Measurements from ENCODE around the gene KLF1.

Gene KLF1

GRCh38 chr19:12840091-12841079, 46.6 kb downstream of the KLF1 start:
- H3K9me3 ChIP-seq (ENCODE audit: control insufficient read depth, low read length): no peaks in the 10 kb centered on the region
- no peak overlapping the region for H3K4ac ChIP-seq (ENCODE audit: low read depth in 1 of 2, low read length in 2 of 2)
- H3K79me1 ChIP-seq (replicated peaks; ENCODE audit: low read length, poor library complexity, severe bottlenecking): no peaks in the 10 kb centered on the region
- no peak overlapping the region for H3K14ac ChIP-seq (ENCODE audit: low read length in 2 of 2)
- no peak overlapping the region for H2BK12ac ChIP-seq (ENCODE audit: low read length in 2 of 2)
- peak overlapping the region; percentile 14 for H3K4me2 ChIP-seq (ENCODE audit: low read length, poor library complexity, severe bottlenecking)
- H3K36me3 ChIP-seq (ENCODE audit: control insufficient read depth in 1 of 2, insufficient read depth in 2 of 2, low read depth in 1 of 2, low read length in 2 of 2): no peaks in the 10 kb centered on the region
- WGBS: 30% methylated on average over 40 of the region's 43 CpGs
- no peak overlapping the region for H2BK15ac ChIP-seq (ENCODE audit: low read depth, poor library complexity, severe bottlenecking)
- H3K27me3 ChIP-seq (ENCODE audit: control insufficient read depth in 1 of 2, insufficient read depth in 1 of 2, low read length in 2 of 2): peaks cover 82 to 86% of the 10 kb centered on the region in 2 experiments
- no peak overlapping the region for H4K91ac ChIP-seq (ENCODE audit: low read length)
- no peak overlapping the region for H3K18ac ChIP-seq (ENCODE audit: low read depth in 1 of 2, low read length in 2 of 2)
- no peak overlapping the region for H4K8ac ChIP-seq (ENCODE audit: low read length)
- H2AFZ ChIP-seq (ENCODE audit: low read depth, low read length): no peak overlapping the region
- no peak overlapping the region for H3K27ac ChIP-seq (ENCODE audit: low read length, poor library complexity, severe bottlenecking)
- peak; percentile 62 for DNase-seq
- no peak overlapping the region for H2AK5ac ChIP-seq (ENCODE audit: low read length, severe bottlenecking)
- H3K23ac ChIP-seq (ENCODE audit: low read length in 2 of 2): no peak overlapping the region
- no peak overlapping the region for H2BK120ac ChIP-seq (ENCODE audit: low read depth, low read length)
- H3K4me1 ChIP-seq (ENCODE audit: control insufficient read depth, insufficient read depth, low read depth, low read length): peaks cover 16% of the 10 kb centered on the region
- peak overlapping the region in 1 of 2 experiments; percentile 57 for H3K4me3 ChIP-seq (ENCODE audit: insufficient read depth in 1 of 2, low read depth in 1 of 2, low read length in 2 of 2)
- H3K9ac ChIP-seq (ENCODE audit: low read length): no peak overlapping the region
- H2BK5ac ChIP-seq (ENCODE audit: low read depth, low read length, poor library complexity, severe bottlenecking): no peak overlapping the region

- Histone ChIP-seq H3K4ac (ENCODE audit: low read depth in 1 of 2, low read length in 2 of 2) (no peak overlapping the region), H3K18ac (ENCODE audit: low read depth in 1 of 2, low read length in 2 of 2) (no peak overlapping the region), H2AFZ (ENCODE audit: low read depth, low read length) (no peak overlapping the region), H3K9ac (ENCODE audit: low read length) (no peak overlapping the region), H2BK15ac (ENCODE audit: low read depth, poor library complexity, severe bottlenecking) (no peak overlapping the region), H3K4me1 (ENCODE audit: control insufficient read depth, insufficient read depth, low read depth, low read length) (peaks cover 22% of the 10 kb centered on the region), H2BK5ac (ENCODE audit: low read depth, low read length, poor library complexity, severe bottlenecking) (no peak overlapping the region), H3K4me2 (ENCODE audit: low read length, poor library complexity, severe bottlenecking) (peak overlapping the region; percentile 41), H2AK5ac (ENCODE audit: low read length, severe bottlenecking) (no peak overlapping the region), H4K8ac (ENCODE audit: low read length) (no peak overlapping the region), H3K27ac (ENCODE audit: low read length, poor library complexity, severe bottlenecking) (no peak overlapping the region), H3K4me3 (ENCODE audit: insufficient read depth in 1 of 2, low read depth in 1 of 2, low read length in 2 of 2) (no peak overlapping the region), H3K79me1 (replicated peaks; ENCODE audit: low read length, poor library complexity, severe bottlenecking) (no peaks in the 10 kb centered on the region), H4K91ac (ENCODE audit: low read length) (no peak overlapping the region), H2BK120ac (ENCODE audit: low read depth, low read length) (no peak overlapping the region), H3K9me3 (ENCODE audit: control insufficient read depth, low read length) (no peaks in the 10 kb centered on the region), H3K36me3 (ENCODE audit: control insufficient read depth in 1 of 2, insufficient read depth in 2 of 2, low read depth in 1 of 2, low read length in 2 of 2) (no peaks in the 10 kb centered on the region), H3K27me3 (ENCODE audit: control insufficient read depth in 1 of 2, insufficient read depth in 1 of 2, low read length in 2 of 2) (peaks cover 90 to 94% of the 10 kb centered on the region in 2 experiments), H2BK12ac (ENCODE audit: low read length in 2 of 2) (no peak overlapping the region), H3K23ac (ENCODE audit: low read length in 2 of 2) (no peak overlapping the region), H3K14ac (ENCODE audit: low read length in 2 of 2) (no peak overlapping the region)
- DNase-seq: no peak
- 52% methylated on average over 11 of the region's 21 CpGs for WGBS
Measured at GRCh38 chr19:12838886-12839756, 47.9 kb downstream of the KLF1 start.

GRCh38 chr19:12838182-12838885, 48.7 kb downstream of the KLF1 start, which contains the start of gene MAST1:
TSS of gene MAST1 (plus strand) at chr19:12838515. CDS start at chr19:12838573, 58 bp downstream.
- no peak within 1 kb of the TSS for H4K91ac ChIP-seq (ENCODE audit: low read length)
- H4K8ac ChIP-seq (ENCODE audit: low read length): no peak within 1 kb of the TSS
- peaks cover 26% of the 10 kb centered on the region for H3K4me1 ChIP-seq (ENCODE audit: control insufficient read depth, insufficient read depth, low read depth, low read length)
- no peak within 1 kb of the TSS for H2BK15ac ChIP-seq (ENCODE audit: low read depth, poor library complexity, severe bottlenecking)
- no peak within 1 kb of the TSS for H3K9ac ChIP-seq (ENCODE audit: low read length)
- peaks cover 87 to 93% of the 10 kb centered on the region in 2 experiments for H3K27me3 ChIP-seq (ENCODE audit: control insufficient read depth in 1 of 2, insufficient read depth in 1 of 2, low read length in 2 of 2)
- no peak within 1 kb of the TSS for H2BK12ac ChIP-seq (ENCODE audit: low read length in 2 of 2)
- H3K23ac ChIP-seq (ENCODE audit: low read length in 2 of 2): peak within 1 kb of the TSS in 1 of 2 experiments; percentile 56
- peak; percentile 21 for DNase-seq
- peak within 1 kb of the TSS; percentile 23 for H2AFZ ChIP-seq (ENCODE audit: low read depth, low read length)
- 1% methylated on average over 54 of the region's 69 CpGs for WGBS
- H3K9me3 ChIP-seq (ENCODE audit: control insufficient read depth, low read length): no peaks in the 10 kb centered on the region
- H3K27ac ChIP-seq (ENCODE audit: low read length, poor library complexity, severe bottlenecking): no peak within 1 kb of the TSS
- no peaks in the 10 kb centered on the region for H3K79me1 ChIP-seq (replicated peaks; ENCODE audit: low read length, poor library complexity, severe bottlenecking)
- H3K14ac ChIP-seq (ENCODE audit: low read length in 2 of 2): no peak within 1 kb of the TSS
- no peak within 1 kb of the TSS for H2BK120ac ChIP-seq (ENCODE audit: low read depth, low read length)
- no peak within 1 kb of the TSS for H3K18ac ChIP-seq (ENCODE audit: low read depth in 1 of 2, low read length in 2 of 2)
- H3K4ac ChIP-seq (ENCODE audit: low read depth in 1 of 2, low read length in 2 of 2): no peak within 1 kb of the TSS
- no peak within 1 kb of the TSS for H2AK5ac ChIP-seq (ENCODE audit: low read length, severe bottlenecking)
- peak within 1 kb of the TSS; percentile 41 for H3K4me2 ChIP-seq (ENCODE audit: low read length, poor library complexity, severe bottlenecking)
- H3K4me3 ChIP-seq (ENCODE audit: insufficient read depth in 1 of 2, low read depth in 1 of 2, low read length in 2 of 2): peak within 1 kb of the TSS in 1 of 2 experiments; percentile 42
- H3K36me3 ChIP-seq (ENCODE audit: control insufficient read depth in 1 of 2, insufficient read depth in 2 of 2, low read depth in 1 of 2, low read length in 2 of 2): no peaks in the 10 kb centered on the region
- H2BK5ac ChIP-seq (ENCODE audit: low read depth, low read length, poor library complexity, severe bottlenecking): no peak within 1 kb of the TSS
